Type B pancreatic cell (in vitro differentiated cells): ENCODE measurements around the gene PODXL2. TPM values are rescaled to one million over a fixed set of nuclear protein-coding genes. Genes with fewer than 3 reads are reported as not detected.

Experiments used
- DNase-seq: peaks from one replicate; pipeline ENCODE4 v3.0.0; 2021; ENCODE audit warnings: mixed read lengths; ENCODE audit not compliant: unreplicated experiment; ENCODE audit errors: extremely low spot score
- H3K27ac Mint-ChIP-seq: 2 replicates; pipeline ENCODE4 v1.8.0; 2021; ENCODE audit warnings: mild to moderate bottlenecking, mixed read lengths
- H3K27me3 Mint-ChIP-seq: 2 replicates; pipeline ENCODE4 v1.8.0; 2021; ENCODE audit warnings: mixed read lengths
- H3K36me3 Mint-ChIP-seq: 2 replicates; pipeline ENCODE4 v1.8.0; 2021; ENCODE audit warnings: mixed read lengths
- H3K4me1 Mint-ChIP-seq: one replicate; pipeline ENCODE4 v1.8.0; 2021; ENCODE audit warnings: mixed read lengths; ENCODE audit not compliant: unreplicated experiment
- H3K4me3 Mint-ChIP-seq: 2 replicates; pipeline ENCODE4 v1.8.0; 2021; ENCODE audit warnings: mild to moderate bottlenecking, mixed read lengths
- H3K9me3 Mint-ChIP-seq: 2 replicates; pipeline ENCODE4 v1.8.0; 2021; ENCODE audit warnings: mixed read lengths
- CTCF ChIP-seq: fragments of 200-600 bp; sonication (generic); conservative IDR thresholded peaks from 2 replicates; pipeline ENCODE4 v1.5.0; 2021; ENCODE audit warnings: antibody characterized with exemption, mild to moderate bottlenecking
- total RNA-seq: library from RNA; stranded (reverse); gene quantifications from 2 replicates; pipeline ENCODE4 v1.2.1, GENCODE V29; 2021; ENCODE audit warnings: low replicate concordance

Gene PODXL2
- total RNA-seq, 1 donor from 2014 or later = 48.9 TPM

- H3K27me3 Mint-ChIP-seq = no peaks in the 10 kb centered on the region
- H3K27ac Mint-ChIP-seq = no peak overlapping the region
- DNase-seq = no peak
- H3K36me3 Mint-ChIP-seq = peaks cover 7% of the 10 kb centered on the region
- no peak for TF ChIP-seq CTCF
- peaks cover 11% of the 10 kb centered on the region for H3K4me1 Mint-ChIP-seq
- no peaks in the 10 kb centered on the region for H3K9me3 Mint-ChIP-seq
- no peak overlapping the region for H3K4me3 Mint-ChIP-seq
Measured at GRCh38 chr3:127640042-127640355, 11.0 kb downstream of the PODXL2 start.

DNA sequence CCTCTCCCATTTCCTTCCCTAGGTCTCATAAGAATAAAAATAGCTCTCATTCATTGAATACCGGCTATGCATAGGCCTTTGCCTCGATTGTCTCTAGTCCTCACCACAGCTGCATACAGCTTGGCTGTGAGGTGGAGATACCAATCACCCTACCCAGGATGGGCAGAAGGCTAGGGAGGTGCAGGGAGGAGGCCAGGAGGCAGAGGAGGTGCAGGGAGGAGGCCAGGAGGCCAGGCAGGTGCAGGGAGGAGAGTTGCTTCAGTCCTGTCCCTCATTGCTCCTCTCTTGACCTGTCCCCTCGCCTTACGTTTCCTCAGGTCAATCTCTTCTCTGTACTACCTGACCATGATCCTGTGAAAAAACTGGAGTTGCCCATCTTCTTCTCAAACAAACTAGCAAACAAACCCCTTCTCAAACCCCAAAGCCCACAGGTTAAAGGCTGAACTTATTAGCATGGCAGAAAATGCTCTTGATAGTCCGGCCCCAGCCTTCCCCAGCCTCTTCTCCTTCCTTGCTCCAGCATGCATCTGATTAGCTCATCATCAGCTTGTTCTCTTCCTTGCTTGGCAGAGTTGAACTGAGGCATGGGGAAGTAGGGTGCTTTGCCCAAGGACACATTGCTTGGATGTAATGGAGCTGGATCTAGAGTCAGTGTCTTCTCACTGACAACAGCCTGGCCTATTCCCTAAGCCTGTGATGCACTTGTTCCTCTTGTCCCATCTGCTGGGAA, 15.8 kb downstream of the PODXL2 start:
- no peaks in the 10 kb centered on the region for H3K9me3 Mint-ChIP-seq
- no peak for DNase-seq
- no peaks in the 10 kb centered on the region for H3K27me3 Mint-ChIP-seq
- H3K4me1 Mint-ChIP-seq = peaks cover 8% of the 10 kb centered on the region
- no peak overlapping the region for H3K27ac Mint-ChIP-seq
- H3K4me3 Mint-ChIP-seq = no peak overlapping the region
- peaks cover 3% of the 10 kb centered on the region for H3K36me3 Mint-ChIP-seq
- TF ChIP-seq CTCF = no peak

DNA sequence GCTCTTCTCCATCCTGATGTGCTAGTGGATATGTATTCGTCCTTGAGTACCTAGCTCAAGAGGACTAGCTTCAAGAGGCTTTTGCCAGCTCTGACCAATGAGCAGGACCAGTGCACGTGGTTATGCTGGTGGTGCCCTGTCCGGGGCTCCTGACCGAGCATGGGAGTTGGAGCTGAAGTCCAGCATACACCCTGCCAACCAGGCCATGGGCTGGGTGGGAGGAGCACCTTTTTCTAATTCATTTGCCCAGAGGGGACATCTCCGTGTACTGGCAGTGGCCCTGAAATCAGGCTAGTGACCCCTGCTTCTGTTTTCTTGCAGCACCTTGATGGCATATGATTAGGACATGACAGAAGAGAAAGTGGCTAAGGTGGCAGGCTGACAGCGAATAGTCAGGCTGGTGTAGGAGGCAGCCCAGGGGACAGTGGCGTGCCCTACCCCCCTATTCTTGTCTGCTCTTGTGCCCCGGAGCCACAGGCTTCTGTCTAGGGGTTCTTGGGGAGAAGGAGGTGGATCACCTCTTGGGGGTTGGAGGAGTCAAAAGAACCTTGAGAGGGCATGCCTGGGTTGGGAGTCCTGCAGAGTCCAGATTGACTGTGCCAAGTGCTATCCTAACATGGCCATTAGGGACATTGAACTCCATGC, 16.5 kb downstream of the PODXL2 start:
- Mint-ChIP-seq H3K36me3 (peaks cover 3% of the 10 kb centered on the region), H3K27me3 (no peaks in the 10 kb centered on the region), H3K4me1 (peaks cover 8% of the 10 kb centered on the region), H3K4me3 (no peak overlapping the region), H3K27ac (no peak overlapping the region), H3K9me3 (no peaks in the 10 kb centered on the region)
- DNase-seq = no peak
- no peak for TF ChIP-seq CTCF

DNA sequence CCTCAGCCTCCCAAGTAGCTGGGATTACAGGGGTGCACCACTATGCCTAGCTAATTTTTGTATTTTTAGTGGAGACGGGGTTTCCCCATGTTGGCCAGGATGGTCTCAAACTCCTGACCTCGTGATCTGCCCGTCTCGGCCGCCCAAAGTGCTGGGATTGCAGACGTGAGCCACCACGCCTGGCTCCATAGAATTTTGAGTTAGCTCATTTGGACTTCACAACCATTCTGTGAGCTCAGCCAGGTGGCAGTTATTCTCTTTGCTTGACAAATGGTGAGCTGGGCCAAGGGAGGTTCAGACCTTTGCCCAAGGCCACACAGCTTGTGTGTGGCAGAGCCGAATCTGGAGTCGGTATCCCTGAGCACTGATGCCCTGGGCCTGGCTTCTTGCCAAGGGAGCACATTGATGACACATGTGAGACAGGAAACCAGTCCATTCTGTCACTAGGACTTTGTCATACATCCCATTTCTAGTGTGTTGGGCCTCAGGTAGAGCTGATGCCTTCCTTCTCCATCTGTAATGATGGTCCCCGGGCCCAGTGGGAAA, 17.6 kb downstream of the PODXL2 start:
- no peak for TF ChIP-seq CTCF
- Mint-ChIP-seq H3K27ac (no peak overlapping the region), H3K36me3 (peaks cover 3% of the 10 kb centered on the region), H3K4me3 (no peak overlapping the region), H3K4me1 (peaks cover 8% of the 10 kb centered on the region), H3K27me3 (no peaks in the 10 kb centered on the region), H3K9me3 (no peaks in the 10 kb centered on the region)
- DNase-seq = no peak

DNA sequence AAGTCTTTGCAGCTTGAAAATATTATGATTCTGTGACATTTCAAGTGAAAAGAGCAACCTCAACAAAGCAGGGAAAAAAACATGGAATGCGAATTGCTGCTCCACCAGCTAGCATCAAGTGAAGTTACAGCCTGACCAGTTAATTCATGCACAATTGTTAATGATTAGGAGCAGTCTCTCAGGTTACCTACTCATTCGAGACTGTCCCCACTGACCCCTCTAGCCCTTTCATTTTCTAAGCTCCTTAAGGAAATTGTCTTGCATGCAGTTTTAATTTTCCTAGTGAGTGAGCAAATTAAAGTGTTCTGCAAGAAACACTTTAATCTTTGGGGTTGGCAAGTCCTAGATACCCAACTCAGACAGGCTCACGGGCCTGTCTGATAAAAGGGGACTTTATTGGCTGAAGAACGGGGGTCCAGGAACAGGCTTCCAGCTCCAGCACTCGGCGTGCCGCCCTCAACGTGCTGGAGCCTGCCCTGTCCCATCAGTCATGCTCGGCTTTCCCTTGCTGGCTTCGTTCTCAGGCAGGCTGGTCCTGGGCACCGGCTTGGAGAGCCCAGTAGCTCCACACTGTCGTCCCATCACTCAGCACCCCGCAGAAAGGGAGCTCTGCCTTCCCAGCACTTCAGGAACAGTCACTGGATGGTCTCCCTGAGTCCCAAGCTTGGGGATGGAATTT, 18.3 kb downstream of the PODXL2 start:
- no peak for DNase-seq
- H3K9me3 Mint-ChIP-seq = no peaks in the 10 kb centered on the region
- H3K4me3 Mint-ChIP-seq = no peak overlapping the region
- H3K36me3 Mint-ChIP-seq = peaks cover 1% of the 10 kb centered on the region
- no peaks in the 10 kb centered on the region for H3K27me3 Mint-ChIP-seq
- H3K27ac Mint-ChIP-seq = no peak overlapping the region
- TF ChIP-seq CTCF = no peak
- peaks cover 8% of the 10 kb centered on the region for H3K4me1 Mint-ChIP-seq
